Measurements from ENCODE around the gene PTPRM.

PTPRM gene

GRCh38 chr18:8300751-8301410, 733.8 kb downstream of the PTPRM start:
- no peak for DNase-seq (ENCODE audit: low spot score)
- FAIRE-seq, result peak; percentile 74

GRCh38 chr18:8301427-8302172, 734.5 kb downstream of the PTPRM start:
- peak; percentile 48 for DNase-seq (ENCODE audit: low spot score)
- FAIRE-seq, result peak; percentile 30

GRCh38 chr18:8303151-8303755, 736.1 kb downstream of the PTPRM start:
- DNase-seq (ENCODE audit: low spot score) (no peak), FAIRE-seq (no peak)

GRCh38 chr18:8307960-8308359, 740.8 kb downstream of the PTPRM start:
- no peak for FAIRE-seq

GRCh38 chr18:8313043-8313442, 745.9 kb downstream of the PTPRM start:
- FAIRE-seq (no peak), DNase-seq (ENCODE audit: low spot score) (no peak)

More at GRCh38 chr18:8307960-8308359, 740.8 kb downstream of the PTPRM start:
- no peak for DNase-seq (ENCODE audit: low spot score)

GRCh38 chr18:8314124-8314523, 747.0 kb downstream of the PTPRM start:
- FAIRE-seq (no peak), DNase-seq (ENCODE audit: low spot score) (no peak)

GRCh38 chr18:8319798-8320489, 752.8 kb downstream of the PTPRM start:
- FAIRE-seq (peak; percentile 37), DNase-seq (ENCODE audit: low spot score) (no peak)

GRCh38 chr18:8322486-8322885, 755.4 kb downstream of the PTPRM start:
- no peak for DNase-seq (ENCODE audit: low spot score)
- FAIRE-seq, result peak; percentile 17

- FAIRE-seq, result no peak
These were observed 757.4 kb downstream of the PTPRM start for GRCh38 chr18:8324343-8325065.

GRCh38 chr18:8326763-8327394, 759.8 kb downstream of the PTPRM start:
- DNase-seq (ENCODE audit: low spot score), result no peak
- no peak for FAIRE-seq

More at GRCh38 chr18:8324343-8325065, 757.4 kb downstream of the PTPRM start:
- no peak for DNase-seq (ENCODE audit: low spot score)

- no peak for DNase-seq (ENCODE audit: low spot score)
- no peak for FAIRE-seq
These were observed 761.0 kb downstream of the PTPRM start for GRCh38 chr18:8328126-8328525.

GRCh38 chr18:8329186-8329771, 762.2 kb downstream of the PTPRM start:
- DNase-seq (ENCODE audit: low spot score) (no peak), FAIRE-seq (no peak)

GRCh38 chr18:8330575-8330974, 763.5 kb downstream of the PTPRM start:
- no peak for DNase-seq (ENCODE audit: low spot score)
- peak; percentile 55 for FAIRE-seq

GRCh38 chr18:8332286-8332685, 765.2 kb downstream of the PTPRM start:
- FAIRE-seq (no peak), DNase-seq (ENCODE audit: low spot score) (no peak)

- DNase-seq (ENCODE audit: low spot score), result no peak
- peak; percentile 63 for FAIRE-seq
These were observed 766.8 kb downstream of the PTPRM start for GRCh38 chr18:8333961-8334360.

- FAIRE-seq, result no peak
- no peak for DNase-seq (ENCODE audit: low spot score)
These were observed 770.1 kb downstream of the PTPRM start for GRCh38 chr18:8337211-8337610.

GRCh38 chr18:8339210-8339609, 772.1 kb downstream of the PTPRM start:
- FAIRE-seq (no peak), DNase-seq (ENCODE audit: low spot score) (no peak)

GRCh38 chr18:8339952-8340351, 772.8 kb downstream of the PTPRM start:
- DNase-seq (ENCODE audit: low spot score) (no peak), FAIRE-seq (no peak)

GRCh38 chr18:8341481-8342230, 774.5 kb downstream of the PTPRM start:
- DNase-seq (ENCODE audit: low spot score) (peak; percentile 50), FAIRE-seq (peak; percentile 66)
